GM23338 (cell line): Measurements from ENCODE around the gene IL12RB1. TPM values are rescaled to one million over a fixed set of nuclear protein-coding genes. Genes with fewer than 3 reads are reported as not detected.

ENCODE experiments used
- ATAC-seq: fragments of 200-7000 bp; cut with Tn5 transposase; 3 replicates; pipeline ENCODE4 v1.9.1; 2020
- DNase-seq: peaks from one replicate; pipeline ENCODE4 v3.0.0-alpha.2; 2015; ENCODE audit warnings: low spot score
- H2AFZ ChIP-seq: fragments of 200-600 bp; sonication (generic); 2 replicates; pipeline ENCODE4 v1.8.0; 2016; ENCODE audit warnings: antibody characterized with exemption, mild to moderate bottlenecking, moderate library complexity
- H3F3A ChIP-seq: fragments of 200-600 bp; sonication (generic); replicated peaks from 2 replicates; pipeline ENCODE4 v1.8.0; 2017; ENCODE audit warnings: antibody characterized with exemption, mixed run types, low read depth
- H3K27ac ChIP-seq: fragments of 200-600 bp; sonication (generic); 2 replicates; pipeline ENCODE4 v1.6.1; 2016; ENCODE audit warnings: low read depth
- H3K27me3 ChIP-seq: fragments of 200-600 bp; sonication (generic); 2 replicates; pipeline ENCODE4 v1.8.0; 2016; ENCODE audit warnings: mild to moderate bottlenecking, mixed run types, moderate library complexity; ENCODE audit not compliant: insufficient read depth
- H3K36me3 ChIP-seq: fragments of 200-600 bp; sonication (generic); 2 replicates; pipeline ENCODE4 v1.8.0; 2016; ENCODE audit warnings: mild to moderate bottlenecking; ENCODE audit not compliant: insufficient read depth
- H3K4me1 ChIP-seq: fragments of 200-600 bp; sonication (generic); 2 replicates; pipeline ENCODE4 v1.8.0; 2016; ENCODE audit warnings: mild to moderate bottlenecking, moderate library complexity; ENCODE audit not compliant: insufficient read depth
- H3K4me2 ChIP-seq: fragments of 200-600 bp; sonication (generic); 2 replicates; pipeline ENCODE4 v1.7.1; 2017; ENCODE audit warnings: mixed run types
- H3K4me3 ChIP-seq: fragments of 200-600 bp; sonication (generic); 2 replicates; pipeline ENCODE4 v1.6.1; 2016; ENCODE audit warnings: mixed run types
- H3K79me2 ChIP-seq: fragments of 200-600 bp; sonication (generic); replicated peaks from 2 replicates; pipeline ENCODE4 v1.8.0; 2017; ENCODE audit warnings: mild to moderate bottlenecking; ENCODE audit not compliant: insufficient read depth
- H3K9me2 ChIP-seq: fragments of 200-600 bp; sonication (generic); 2 replicates; pipeline ENCODE4 v1.8.0; 2017; ENCODE audit not compliant: insufficient read depth
- H4K20me1 ChIP-seq: fragments of 200-600 bp; sonication (generic); replicated peaks from 2 replicates; pipeline ENCODE4 v1.8.0; 2017; ENCODE audit warnings: mild to moderate bottlenecking; ENCODE audit not compliant: insufficient read depth
- H3K27ac Mint-ChIP-seq: 2 replicates; pipeline ENCODE4 v1.8.0; 2020; ENCODE audit warnings: inconsistent platforms, mild to moderate bottlenecking, moderate library complexity, mixed read lengths
- H3K27me3 Mint-ChIP-seq: 3 replicates; pipeline ENCODE4 v1.8.0; 2022; ENCODE audit warnings: low read depth, mild to moderate bottlenecking, moderate library complexity, mixed read lengths, inconsistent platforms; ENCODE audit not compliant: insufficient read depth, poor library complexity
- H3K36me3 Mint-ChIP-seq: 3 replicates; pipeline ENCODE4 v1.8.0; 2021; ENCODE audit warnings: low read depth, mild to moderate bottlenecking, inconsistent platforms, moderate library complexity, mixed read lengths
- H3K4me1 Mint-ChIP-seq: 3 replicates; pipeline ENCODE4 v1.8.0; 2020; ENCODE audit warnings: mild to moderate bottlenecking, inconsistent platforms, mixed read lengths
- H3K4me3 Mint-ChIP-seq: 3 replicates; pipeline ENCODE4 v1.8.0; 2021; ENCODE audit warnings: moderate library complexity, mild to moderate bottlenecking, inconsistent platforms, mixed read lengths
- H3K9me3 Mint-ChIP-seq: 3 replicates; pipeline ENCODE4 v1.8.0; 2020; ENCODE audit warnings: moderate library complexity, mild to moderate bottlenecking, inconsistent platforms, mixed read lengths
- CREB1 ChIP-seq: fragments of 250-450 bp; sonication (Bioruptor Pico); IDR thresholded peaks from 2 replicates; pipeline ENCODE4 v1.5.0; 2020; ENCODE audit warnings: low read depth, mild to moderate bottlenecking, moderate library complexity
- CTCF ChIP-seq, 2 experiments: fragments of 200-600 bp in 1 of 2; sonication (generic) in 1 of 2; conservative IDR thresholded peaks; 2 replicates each; pipeline versions ENCODE4 v1.5.1 to v1.6.1; 2016 to 2017; ENCODE audit warnings: antibody characterized with exemption in 2 of 2, low read depth in 2 of 2, mild to moderate bottlenecking in 2 of 2, moderate library complexity in 1 of 2
- ETS1 ChIP-seq: IDR thresholded peaks from 2 replicates; pipeline ENCODE4 v1.6.1; 2016; ENCODE audit warnings: antibody characterized with exemption
- EZH2 ChIP-seq: fragments of 200-600 bp; sonication (generic); IDR thresholded peaks from one replicate; pipeline ENCODE4 v1.8.0; 2017; ENCODE audit warnings: antibody characterized with exemption, mild to moderate bottlenecking, low read depth; ENCODE audit not compliant: unreplicated experiment
- EZH2phosphoT487 ChIP-seq: fragments of 200-600 bp; sonication (generic); IDR thresholded peaks from one replicate; pipeline ENCODE4 v1.8.1; 2018; ENCODE audit warnings: antibody characterized with exemption; ENCODE audit not compliant: unreplicated experiment
- JUNB ChIP-seq: IDR thresholded peaks from one replicate; pipeline ENCODE4 v1.6.1; 2016; ENCODE audit warnings: antibody characterized with exemption; ENCODE audit not compliant: unreplicated experiment
- NANOG ChIP-seq: IDR thresholded peaks from 2 replicates; pipeline ENCODE4 v1.6.1; 2016; ENCODE audit warnings: antibody characterized with exemption, borderline replicate concordance
- POLR2AphosphoS5 ChIP-seq: IDR thresholded peaks from 2 replicates; pipeline ENCODE4 v1.6.1; 2016; ENCODE audit warnings: antibody characterized with exemption, low read depth
- REST ChIP-seq: IDR thresholded peaks from one replicate; pipeline ENCODE4 v1.6.1; 2018; ENCODE audit warnings: antibody characterized with exemption; ENCODE audit not compliant: unreplicated experiment
- STAT1 ChIP-seq: IDR thresholded peaks from one replicate; pipeline ENCODE4 v1.6.1; 2016; ENCODE audit warnings: antibody characterized with exemption; ENCODE audit not compliant: unreplicated experiment
- ZNF114 ChIP-seq: fragments of 250-450 bp; sonication (Bioruptor Pico); IDR thresholded peaks from 2 replicates; pipeline ENCODE4 v1.5.0; 2020; ENCODE audit warnings: mild to moderate bottlenecking, moderate library complexity
- ZNF331 ChIP-seq: fragments of 250-450 bp; sonication (Bioruptor Pico); IDR thresholded peaks from 2 replicates; pipeline ENCODE4 v1.5.0; 2020; ENCODE audit warnings: low read depth, mild to moderate bottlenecking, moderate library complexity
- ZNF462 ChIP-seq: fragments of 250-450 bp; sonication (Bioruptor Pico); IDR thresholded peaks from 2 replicates; pipeline ENCODE4 v1.5.0; 2020; ENCODE audit warnings: mild to moderate bottlenecking, moderate library complexity
- polyA plus RNA-seq: library from polyadenylated mRNA; unstranded; fragments of >200 nt; fragmentation: Nextera tagmentation; extraction: Ambion mirVana; gene quantifications from 2 replicates; pipeline ENCODE4 v1.2.1, GENCODE V29; 2016
- total RNA-seq: library from RNA; depleted of rRNA; stranded (reverse); fragments of >200 nt; shearing (Covaris generic); gene quantifications from 2 replicates; pipeline ENCODE4 v1.2.3, GENCODE V29; 2014

IL12RB1 gene
- total and polyA plus RNA-seq, 2 experiments from 2014 or later, result not detected

GRCh38 chr19:18041054-18041453 is 45.7 kb downstream of the IL12RB1 start:
- Mint-ChIP-seq H3K4me1 (peaks cover 7% of the 10 kb centered on the region; the same call in 2 of the 3 replicates), H3K27me3 (peaks cover 11% of the 10 kb centered on the region), H3K36me3 (no peaks in the 10 kb centered on the region), H3K4me3 (no peak overlapping the region), H3K9me3 (no peaks in the 10 kb centered on the region; the same call in 1 of the 3 replicates), H3K27ac (no peak overlapping the region)
- DNase-seq (no peak), ATAC-seq (no peak)
- H3K4me2 ChIP-seq, result no peak overlapping the region
- no peak for TF ChIP-seq ZNF331 (CRISPR knock-in tag)
- TF ChIP-seq EZH2phosphoT487, result no peak
- no peak for TF ChIP-seq JUNB
- TF ChIP-seq POLR2AphosphoS5, result no peak
- TF ChIP-seq NANOG, result no peak
- no peak for TF ChIP-seq REST
- no peak for TF ChIP-seq ZNF114 (CRISPR knock-in tag)
- no peak for TF ChIP-seq ZNF462 (CRISPR knock-in tag)
- no peak for TF ChIP-seq CTCF (conservative IDR thresholded peaks at IDR 0.05; ENCODE audit: low read depth in 2 of 2)
- no peak for TF ChIP-seq ETS1
- no peak for TF ChIP-seq STAT1
- TF ChIP-seq CREB1 (CRISPR knock-in tag), result no peak
- TF ChIP-seq EZH2, result no peak
- H2AFZ ChIP-seq, result no peak overlapping the region
- H3F3A ChIP-seq, result no peaks in the 10 kb centered on the region
- H4K20me1 ChIP-seq, result no peaks in the 10 kb centered on the region
- H3K9me2 ChIP-seq, result no peaks in the 10 kb centered on the region
- no peaks in the 10 kb centered on the region for H3K36me3 ChIP-seq
- H3K27me3 ChIP-seq, result no peaks in the 10 kb centered on the region
- H3K4me1 ChIP-seq, result no peaks in the 10 kb centered on the region
- no peaks in the 10 kb centered on the region for H3K79me2 ChIP-seq
- no peak overlapping the region for H3K27ac ChIP-seq
- no peak overlapping the region for H3K4me3 ChIP-seq
